Kidney (tissue), 14 donors: ENCODE results near the gene SIM2. TPM values are rescaled to one million over a fixed set of nuclear protein-coding genes. Genes with fewer than 3 reads are reported as not detected.
"Not testable (repeated sequence)": the region's sequence is repeated elsewhere in the genome, so short reads cannot be mapped to it uniquely, and the experiment has no call there.

ENCODE experiments used
- DNase-seq, 5 donors: peaks; one replicate each; pipeline ENCODE4 v3.0.0-alpha.2; 2013 to 2020
- FAIRE-seq: peaks from 2 replicates; lab custom pipeline; 2012; peaks lifted over from hg19 to GRCh38; lab: Jason Lieb, UNC
- H3K27ac ChIP-seq, 2 donors: one replicate each; pipeline ENCODE4 v1.7.0; 2013; ENCODE audit warnings: low read depth in 2 of 2, low read length in 2 of 2, inconsistent platforms in 1 of 2
- H3K27me3 ChIP-seq: one replicate; pipeline ENCODE4 v1.7.1; 2013; ENCODE audit warnings: low read length, inconsistent platforms; ENCODE audit not compliant: control insufficient read depth, insufficient read depth
- H3K36me3 ChIP-seq, 3 donors: one replicate each; pipeline versions ENCODE4 v1.7.0 to v1.7.1; 2013; ENCODE audit warnings: low read length in 3 of 3, control low read depth in 1 of 3, inconsistent platforms in 1 of 3; ENCODE audit not compliant: insufficient read depth in 3 of 3, control insufficient read depth in 2 of 3
- H3K4me1 ChIP-seq, 3 donors: one replicate each; pipeline versions ENCODE4 v1.7.0 to v1.7.1; 2013; ENCODE audit warnings: low read length in 3 of 3, inconsistent platforms in 1 of 3, low read depth in 1 of 3; ENCODE audit not compliant: control insufficient read depth in 2 of 3, insufficient read depth in 2 of 3
- H3K4me3 ChIP-seq, 3 donors: one replicate each; pipeline versions ENCODE4 v1.7.0 to v1.8.1; 2013; ENCODE audit warnings: low read length in 3 of 3, control low read depth in 1 of 3, inconsistent platforms in 1 of 3
- H3K9ac ChIP-seq, 3 donors: one replicate each; pipeline versions ENCODE4 v1.7.0 to v1.7.1; 2013; ENCODE audit warnings: low read length in 3 of 3, control low read depth in 1 of 3, inconsistent platforms in 1 of 3
- H3K9me3 ChIP-seq, 3 donors: one replicate each; pipeline versions ENCODE4 v1.7.0 to v1.7.1; 2013; ENCODE audit warnings: low read length in 3 of 3, control low read depth in 1 of 3, inconsistent platforms in 1 of 3; ENCODE audit not compliant: control insufficient read depth in 2 of 3, insufficient read depth in 1 of 3
- CTCF ChIP-seq: IDR thresholded peaks from 3 replicates; pipeline ENCODE4 v1.5.1; 2012; ENCODE audit warnings: mild to moderate bottlenecking, moderate library complexity, borderline replicate concordance; ENCODE audit not compliant: insufficient read depth; ENCODE audit errors: extremely low read depth
- intact Hi-C: fragments of 100-400 bp; cut with DNase I; formaldehyde crosslinking; loops from one replicate; pipeline ENCODE4 v1.11.1; 2022
- polyA plus RNA-seq: library from polyadenylated mRNA; stranded (reverse); fragments of 350-450 nt; fragmentation: Illumina TruSeq; extraction: RNeasy Lipid Tissue Mini Kit (QIAGEN cat#74804); gene quantifications from one replicate; pipeline ENCODE4 v1.2.3, GENCODE V29; 2014; ENCODE audit warnings: low read depth, low replicate concordance; ENCODE audit not compliant: insufficient read depth
- total RNA-seq: library from RNA; stranded (reverse); fragmentation: NEBNext Ultra II Directional; extraction: Animal tissue kit (Norgen Biotek cat#: 25700); gene quantifications from one replicate; pipeline ENCODE4 v1.2.1, GENCODE V29; 2021
- donor health status: control.
- donor health status: control.
- donor health status: control.
- donor health status: control.
- donor health status: control.
- donor health status: DM: yes; HTN: yes; CAD: no.
- donor health status: Normal renal cell carcinoma (clear cell type).

Gene SIM2
- total and polyA plus RNA-seq, 2 donors from 2014 or later = 6.5 to 71.3 TPM

- peaks cover 0 to 3% (median 0%) of the 10 kb centered on the region in 3 donors for H3K4me1 ChIP-seq
- H3K9me3 ChIP-seq = no peaks in the 10 kb centered on the region
- DNase-seq = no peak
- H3K27me3 ChIP-seq = peaks cover 2% of the 10 kb centered on the region
- no peak for FAIRE-seq
- H3K36me3 ChIP-seq = no peaks in the 10 kb centered on the region
- no peak for TF ChIP-seq CTCF
- intact Hi-C loops = no loop called here
- no peak overlapping the region for H3K4me3 ChIP-seq
- H3K9ac ChIP-seq = no peak overlapping the region
- no peak overlapping the region for H3K27ac ChIP-seq
These were observed 33.1 kb upstream of the SIM2 start for GRCh38 chr21:36665806-36666205.

- no peak overlapping the region for H3K9ac ChIP-seq
- no peaks in the 10 kb centered on the region for H3K4me1 ChIP-seq
- no peak overlapping the region for H3K27ac ChIP-seq
- FAIRE-seq (no peak), DNase-seq (no peak)
- no peaks in the 10 kb centered on the region for H3K27me3 ChIP-seq
- no peaks in the 10 kb centered on the region for H3K36me3 ChIP-seq
- H3K4me3 ChIP-seq = no peak overlapping the region
- H3K9me3 ChIP-seq = no peaks in the 10 kb centered on the region
- no peak for TF ChIP-seq CTCF
- intact Hi-C loops = no loop called here
These were observed 30.2 kb upstream of the SIM2 start for GRCh38 chr21:36668713-36669112.

GRCh38 chr21:36671836-36672235 is 27.1 kb upstream of the SIM2 start:
- Histone ChIP-seq H3K4me1 (no peaks in the 10 kb centered on the region), H3K4me3 (no peak overlapping the region), H3K36me3 (no peaks in the 10 kb centered on the region), H3K27ac (no peak overlapping the region), H3K27me3 (no peaks in the 10 kb centered on the region), H3K9ac (no peak overlapping the region), H3K9me3 (no peaks in the 10 kb centered on the region)
- intact Hi-C loops = no loop called here
- no peak for FAIRE-seq
- DNase-seq = no peak
- no peak for TF ChIP-seq CTCF

GRCh38 chr21:36672296-36672695 is 26.6 kb upstream of the SIM2 start:
- H3K36me3 ChIP-seq, H3K9ac ChIP-seq, DNase-seq, intact Hi-C loops, FAIRE-seq, H3K4me3 ChIP-seq, H3K9me3 ChIP-seq, H3K27me3 ChIP-seq, H3K27ac ChIP-seq, H3K4me1 ChIP-seq: not testable (repeated sequence)
